Calu3 (cell line): ENCODE results near the gene SPSB4. TPM values are rescaled to one million over a fixed set of nuclear protein-coding genes. Genes with fewer than 3 reads are reported as not detected.

Source experiments
- BruUV-seq: library from RNA; stranded (reverse); fragments of 400-500 nt; replicated peaks from 2 replicates; lab custom pipeline; 2021; lab: Mats Ljungman, UMichigan
- CTCF ChIA-PET: fragments of 300-600 bp; sonication (Branson Sonifier 250); formaldehyde crosslinking; loops from one replicate; lab custom pipeline; 2022; ENCODE audit warnings: antibody characterized with exemption; lab: Charles Lee
- DNase-seq: peaks from one replicate; pipeline ENCODE4 v3.0.0; 2022
- H3K27ac Mint-ChIP-seq: one replicate; pipeline ENCODE4 v1.8.0; 2022; ENCODE audit warnings: mixed read lengths; ENCODE audit not compliant: unreplicated experiment
- H3K27me3 Mint-ChIP-seq: one replicate; pipeline ENCODE4 v1.8.0; 2022; ENCODE audit warnings: mixed read lengths; ENCODE audit not compliant: unreplicated experiment
- H3K36me3 Mint-ChIP-seq: one replicate; pipeline ENCODE4 v1.8.0; 2022; ENCODE audit warnings: mild to moderate bottlenecking, moderate library complexity, mixed read lengths; ENCODE audit not compliant: insufficient read depth, unreplicated experiment
- H3K4me1 Mint-ChIP-seq: one replicate; pipeline ENCODE4 v1.8.0; 2022; ENCODE audit warnings: mild to moderate bottlenecking, low read depth, mixed read lengths; ENCODE audit not compliant: unreplicated experiment
- H3K4me3 Mint-ChIP-seq: one replicate; pipeline ENCODE4 v1.8.0; 2022; ENCODE audit warnings: mild to moderate bottlenecking, low read depth, moderate library complexity, mixed read lengths; ENCODE audit not compliant: unreplicated experiment
- H3K9me3 Mint-ChIP-seq: one replicate; pipeline ENCODE4 v1.8.0; 2022; ENCODE audit warnings: low read depth, mixed read lengths; ENCODE audit not compliant: unreplicated experiment
- CTCF ChIP-seq: fragments of 200-600 bp; IDR thresholded peaks from one replicate; pipeline ENCODE4 v1.8.0; 2022; ENCODE audit warnings: antibody characterized with exemption; ENCODE audit not compliant: unreplicated experiment
- intact Hi-C: fragments of 100-400 bp; cut with micrococcal nuclease; formaldehyde crosslinking; loops from one replicate; pipeline ENCODE4 v1.10.0; 2022; ENCODE audit not compliant: unreplicated experiment
- total RNA-seq: library from RNA; stranded (reverse); gene quantifications from 2 replicates; pipeline ENCODE4 v1.2.3, GENCODE V29; 2022

The SPSB4 gene
- total RNA-seq, 1 experiment from 2014 or later: not detected

DNA sequence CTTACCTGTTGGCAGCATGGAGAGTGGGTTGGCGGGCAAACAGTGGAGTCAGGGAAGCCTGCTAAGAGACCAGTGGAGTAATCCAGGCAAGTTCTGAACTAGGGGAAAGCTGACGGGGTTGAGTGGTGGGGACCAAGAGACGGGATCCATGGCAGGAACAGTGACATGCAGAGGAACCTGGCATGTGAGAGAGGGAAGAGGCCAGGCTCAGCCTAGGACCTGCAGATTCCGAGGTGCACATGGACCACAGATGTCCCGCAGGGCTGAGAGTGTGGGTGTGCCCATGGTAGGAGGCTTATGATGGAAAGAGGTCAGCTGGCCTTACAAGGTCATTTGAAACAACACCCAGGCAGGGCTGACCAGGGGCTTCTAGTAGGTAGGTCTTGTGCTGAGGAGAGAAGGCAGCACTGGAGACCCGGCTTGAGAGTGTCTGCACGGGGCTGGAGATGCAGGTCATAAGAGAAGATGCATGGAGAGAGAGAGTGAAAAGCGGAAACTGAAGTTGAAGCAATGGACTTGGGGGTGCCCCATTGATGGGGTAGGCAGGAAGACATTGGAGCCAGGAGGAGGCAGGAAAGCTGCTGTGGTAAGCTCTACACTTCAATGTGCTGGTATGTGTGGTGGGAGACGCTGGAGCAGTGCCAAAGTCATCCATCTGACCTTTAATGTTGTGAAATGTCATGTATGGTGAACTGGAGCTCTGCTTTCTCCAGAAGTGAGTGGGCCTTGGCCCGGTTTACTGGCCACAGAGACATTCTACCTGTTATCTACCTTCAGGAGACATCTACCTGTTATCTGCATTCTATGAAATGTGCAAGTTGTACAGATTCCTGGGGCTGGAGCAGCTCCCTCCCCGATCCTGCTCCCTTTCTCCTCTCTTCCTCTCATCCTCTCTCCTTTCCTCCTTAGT is 4.6 kb downstream of the SPSB4 start:
- no peak for DNase-seq
- intact Hi-C loops: no loop called here
- CTCF ChIA-PET: interaction anchor here (1.1 kb wide), 1 partner anchor 57 kb away, joined by 3 read pairs; no protein-coding TSS in a partner anchor
- H3K27me3 Mint-ChIP-seq: peaks cover 93% of the 10 kb centered on the region
- BruUV-seq: no TSS peak
- no peak for TF ChIP-seq CTCF
- no peaks in the 10 kb centered on the region for H3K9me3 Mint-ChIP-seq
- no peaks in the 10 kb centered on the region for H3K4me1 Mint-ChIP-seq
- H3K36me3 Mint-ChIP-seq: peaks cover 1% of the 10 kb centered on the region
- H3K27ac Mint-ChIP-seq: no peak overlapping the region
- no peak overlapping the region for H3K4me3 Mint-ChIP-seq

DNA sequence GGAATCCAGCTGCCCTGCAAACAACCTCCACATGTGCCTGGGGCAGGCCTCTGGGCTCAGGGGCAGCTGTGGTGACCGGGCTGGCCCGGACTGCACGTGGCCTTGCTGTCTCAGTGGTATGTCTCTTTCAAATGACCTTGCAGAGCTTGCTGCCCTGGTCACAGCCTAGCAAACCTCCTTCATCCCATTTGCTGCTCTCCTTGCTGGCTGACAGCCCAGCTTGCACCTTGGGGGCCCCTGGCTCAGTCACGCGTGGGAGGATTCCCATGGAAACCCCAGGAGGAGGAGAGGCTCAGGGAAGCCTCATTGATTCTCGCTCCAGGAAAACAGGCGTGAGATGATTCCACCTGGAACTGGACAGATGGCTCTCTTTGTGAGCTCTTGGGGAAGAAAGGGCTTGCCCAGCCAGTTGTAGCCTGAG is 5.6 kb downstream of the SPSB4 start:
- Mint-ChIP-seq H3K4me3 (no peak overlapping the region), H3K36me3 (no peaks in the 10 kb centered on the region), H3K27me3 (peaks cover 88% of the 10 kb centered on the region), H3K9me3 (no peaks in the 10 kb centered on the region), H3K4me1 (no peaks in the 10 kb centered on the region), H3K27ac (no peak overlapping the region)
- DNase-seq: no peak
- intact Hi-C loops: no loop called here
- TF ChIP-seq CTCF: no peak
- CTCF ChIA-PET: interaction anchor here (1.1 kb wide), 1 partner anchor 56 kb away, joined by 3 read pairs; no protein-coding TSS in a partner anchor
- no TSS peak for BruUV-seq

DNA sequence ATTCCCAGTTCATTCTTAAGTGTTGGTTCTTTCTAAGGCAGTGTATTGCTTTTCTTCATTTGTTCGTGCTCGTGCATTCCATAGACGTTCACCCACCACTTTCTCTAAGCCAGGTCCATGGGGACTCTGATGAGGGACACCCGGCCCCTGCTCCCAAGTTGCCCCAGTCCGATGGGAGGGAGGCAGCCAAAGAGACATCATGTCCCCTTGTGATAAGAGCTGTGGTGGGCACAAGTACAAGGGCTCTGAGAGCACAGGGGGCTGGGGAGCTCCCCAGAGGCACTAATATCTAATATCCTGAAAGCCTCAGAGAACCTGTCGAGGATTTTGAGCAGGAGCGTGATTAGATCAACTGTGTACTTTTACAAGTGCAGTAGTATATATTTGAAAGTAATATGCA is 6.3 kb downstream of the SPSB4 start:
- no peak for TF ChIP-seq CTCF
- H3K27me3 Mint-ChIP-seq: peaks cover 82% of the 10 kb centered on the region
- CTCF ChIA-PET: no interaction called here
- no peaks in the 10 kb centered on the region for H3K36me3 Mint-ChIP-seq
- H3K27ac Mint-ChIP-seq: no peak overlapping the region
- no TSS peak for BruUV-seq
- DNase-seq: no peak
- no peaks in the 10 kb centered on the region for H3K4me1 Mint-ChIP-seq
- intact Hi-C loops: no loop called here
- no peaks in the 10 kb centered on the region for H3K9me3 Mint-ChIP-seq
- no peak overlapping the region for H3K4me3 Mint-ChIP-seq

- no peaks in the 10 kb centered on the region for H3K36me3 Mint-ChIP-seq
- DNase-seq: no peak
- CTCF ChIA-PET: no interaction called here
- H3K4me3 Mint-ChIP-seq: no peak overlapping the region
- intact Hi-C loops: no loop called here
- no peaks in the 10 kb centered on the region for H3K4me1 Mint-ChIP-seq
- H3K27ac Mint-ChIP-seq: no peak overlapping the region
- H3K27me3 Mint-ChIP-seq: peaks cover 82% of the 10 kb centered on the region
- H3K9me3 Mint-ChIP-seq: no peaks in the 10 kb centered on the region
- TF ChIP-seq CTCF: no peak
- no TSS peak for BruUV-seq
These were observed 7.0 kb downstream of the SPSB4 start for GRCh38 chr3:141057946-141058800.
